ENCODE measurements around the gene PRRX2.

Gene PRRX2

GRCh38 chr9:129733632-129733953 lies 68.1 kb downstream of the PRRX2 start:
- no peak for TF ChIP-seq OSR1 (CRISPR knock-in tag; IDR thresholded peaks at IDR 0.05)
- no peak for TF ChIP-seq PATZ1 (CRISPR knock-in tag; IDR thresholded peaks at IDR 0.05; ENCODE audit: borderline replicate concordance)
- no peak for TF ChIP-seq ARNTL (CRISPR knock-in tag; IDR thresholded peaks at IDR 0.05; ENCODE audit: borderline replicate concordance, low read depth)
- TF ChIP-seq POU6F1 (CRISPR knock-in tag; IDR thresholded peaks at IDR 0.05; ENCODE audit: borderline replicate concordance, low read depth) = no peak
- TF ChIP-seq BACH2 (CRISPR knock-in tag; IDR thresholded peaks at IDR 0.05; ENCODE audit: borderline replicate concordance) = no peak
- TF ChIP-seq CSDC2 (CRISPR knock-in tag; IDR thresholded peaks at IDR 0.05) = no peak
- no peak for TF ChIP-seq TOX (CRISPR knock-in tag; IDR thresholded peaks at IDR 0.05; ENCODE audit: borderline replicate concordance)
- TF ChIP-seq ZNF565 (CRISPR knock-in tag; conservative IDR thresholded peaks at IDR 0.05; ENCODE audit: low read depth) = no peak
- TF ChIP-seq, protein P1, sequence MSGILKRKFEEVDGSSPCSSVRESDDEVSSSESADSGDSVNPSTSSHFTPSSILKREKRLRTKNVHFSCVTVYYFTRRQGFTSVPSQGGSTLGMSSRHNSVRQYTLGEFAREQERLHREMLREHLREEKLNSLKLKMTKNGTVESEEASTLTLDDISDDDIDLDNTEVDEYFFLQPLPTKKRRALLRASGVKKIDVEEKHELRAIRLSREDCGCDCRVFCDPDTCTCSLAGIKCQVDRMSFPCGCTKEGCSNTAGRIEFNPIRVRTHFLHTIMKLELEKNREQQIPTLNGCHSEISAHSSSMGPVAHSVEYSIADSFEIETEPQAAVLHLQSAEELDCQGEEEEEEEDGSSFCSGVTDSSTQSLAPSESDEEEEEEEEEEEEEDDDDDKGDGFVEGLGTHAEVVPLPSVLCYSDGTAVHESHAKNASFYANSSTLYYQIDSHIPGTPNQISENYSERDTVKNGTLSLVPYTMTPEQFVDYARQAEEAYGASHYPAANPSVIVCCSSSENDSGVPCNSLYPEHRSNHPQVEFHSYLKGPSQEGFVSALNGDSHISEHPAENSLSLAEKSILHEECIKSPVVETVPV (CRISPR knock-in tag; IDR thresholded peaks at IDR 0.05) = no peak
- TF ChIP-seq GLIS3 (CRISPR knock-in tag; IDR thresholded peaks at IDR 0.05) = no peak
- TF ChIP-seq TSHZ2 (CRISPR knock-in tag; IDR thresholded peaks at IDR 0.05) = no peak
- no peak for TF ChIP-seq ZC3H10 (CRISPR knock-in tag; IDR thresholded peaks at IDR 0.05)
- no peak for TF ChIP-seq ISL1 (CRISPR knock-in tag; IDR thresholded peaks at IDR 0.05)
- TF ChIP-seq ZFP30 (CRISPR knock-in tag; IDR thresholded peaks at IDR 0.05) = no peak
- TF ChIP-seq ZNF70 (CRISPR knock-in tag; IDR thresholded peaks at IDR 0.05) = no peak
- TF ChIP-seq ZNF8 (CRISPR knock-in tag; IDR thresholded peaks at IDR 0.05) = no peak
- ATAC-seq = no peak

DNA sequence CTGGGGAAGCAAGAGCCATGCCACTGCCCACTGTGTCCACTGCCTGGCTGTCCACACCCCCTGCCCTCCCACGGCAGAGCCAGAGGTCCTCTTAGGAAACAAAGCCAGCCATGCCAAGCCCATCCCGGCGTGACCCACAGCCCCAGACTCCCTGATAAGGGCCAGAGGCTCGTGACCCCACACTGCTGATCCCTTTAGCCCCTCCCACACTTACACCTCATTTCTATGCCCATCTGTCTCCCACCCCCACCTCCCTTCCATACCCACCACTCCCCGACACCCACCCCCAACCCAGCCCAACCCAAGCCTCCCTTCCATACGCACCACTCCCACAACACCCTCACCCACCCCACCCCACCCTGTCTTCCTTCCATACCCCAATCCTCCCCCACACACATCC lies 70.1 kb downstream of the PRRX2 start:
- TF ChIP-seq ZNF70 (CRISPR knock-in tag; IDR thresholded peaks at IDR 0.05) (no peak), ZFP3 (CRISPR knock-in tag; IDR thresholded peaks at IDR 0.05) (no peak), ISL1 (CRISPR knock-in tag; IDR thresholded peaks at IDR 0.05) (no peak), CREB5 (CRISPR knock-in tag; IDR thresholded peaks at IDR 0.05; ENCODE audit: low read depth) (no peak), TOX (CRISPR knock-in tag; IDR thresholded peaks at IDR 0.05; ENCODE audit: borderline replicate concordance) (no peak), TCF4 (CRISPR knock-in tag; IDR thresholded peaks at IDR 0.05; ENCODE audit: borderline replicate concordance) (no peak), ZNF8 (CRISPR knock-in tag; IDR thresholded peaks at IDR 0.05) (no peak), PATZ1 (CRISPR knock-in tag; IDR thresholded peaks at IDR 0.05; ENCODE audit: borderline replicate concordance) (no peak), RARB (CRISPR knock-in tag; IDR thresholded peaks at IDR 0.05) (no peak), POU6F1 (CRISPR knock-in tag; IDR thresholded peaks at IDR 0.05; ENCODE audit: borderline replicate concordance, low read depth) (no peak), ZNF565 (CRISPR knock-in tag; conservative IDR thresholded peaks at IDR 0.05; ENCODE audit: low read depth) (no peak), ARNTL (CRISPR knock-in tag; IDR thresholded peaks at IDR 0.05; ENCODE audit: borderline replicate concordance, low read depth) (no peak), ZFP30 (CRISPR knock-in tag; IDR thresholded peaks at IDR 0.05) (no peak), BACH2 (CRISPR knock-in tag; IDR thresholded peaks at IDR 0.05; ENCODE audit: borderline replicate concordance) (no peak), SNAI2 (CRISPR knock-in tag; IDR thresholded peaks at IDR 0.05) (no peak), ESRRG (CRISPR knock-in tag; IDR thresholded peaks at IDR 0.05) (no peak), ZC3H10 (CRISPR knock-in tag; IDR thresholded peaks at IDR 0.05) (no peak), PPARA (CRISPR knock-in tag; IDR thresholded peaks at IDR 0.05; ENCODE audit: borderline replicate concordance) (no peak)
- no peak for ATAC-seq
